ENCODE results near the gene BOC.

DNA sequence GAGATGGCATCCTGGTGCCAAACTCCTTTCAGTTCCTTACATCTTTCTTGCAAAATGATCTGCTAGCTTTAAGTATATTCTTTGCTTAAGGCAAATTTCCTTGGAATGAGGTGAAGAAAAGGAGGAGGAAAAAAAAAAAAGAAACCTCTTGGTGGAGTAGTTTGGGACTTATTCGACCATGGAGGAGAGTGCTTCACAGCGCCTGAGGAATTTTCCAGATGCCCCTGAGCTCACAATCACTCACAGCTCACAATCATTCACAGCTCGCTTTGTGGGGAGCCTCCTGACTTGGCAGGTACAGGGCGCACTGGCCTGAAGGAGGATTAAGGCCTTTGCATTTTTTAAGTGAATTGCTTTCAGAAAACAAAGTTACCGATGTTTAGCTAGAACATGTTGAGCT lies 53.9 kb downstream of the BOC start:
- TF ChIP-seq GATA2 (IDR thresholded peaks at IDR 0.05; ENCODE audit: low read depth, low read length) (no peak), GATA3 (IDR thresholded peaks at IDR 0.05; ENCODE audit: low read depth, low read length) (no peak)
